Raji (cell line): ENCODE data around the gene MEOX1.

ENCODE experiments used
- POLR2A ChIP-seq: IDR thresholded peaks from 2 replicates; pipeline ENCODE4 v1.6.1; 2011; ENCODE audit warnings: low read depth, low read length, control low read depth; ENCODE audit not compliant: insufficient read depth

MEOX1 gene

GRCh38 chr17:43690624-43691316 lies 29.0 kb upstream of the MEOX1 start:
- no peak for TF ChIP-seq POLR2A

GRCh38 chr17:43689814-43690213 lies 28.1 kb upstream of the MEOX1 start:
- TF ChIP-seq POLR2A: no peak

GRCh38 chr17:43689131-43689530 lies 27.4 kb upstream of the MEOX1 start:
- no peak for TF ChIP-seq POLR2A

GRCh38 chr17:43683928-43684653 lies 22.4 kb upstream of the MEOX1 start:
- no peak for TF ChIP-seq POLR2A

GRCh38 chr17:43680461-43680860 lies 18.7 kb upstream of the MEOX1 start:
- no peak for TF ChIP-seq POLR2A

GRCh38 chr17:43679911-43680310 lies 18.2 kb upstream of the MEOX1 start:
- no peak for TF ChIP-seq POLR2A

GRCh38 chr17:43679401-43679800 lies 17.7 kb upstream of the MEOX1 start:
- no peak for TF ChIP-seq POLR2A

- no peak for TF ChIP-seq POLR2A
Observed at GRCh38 chr17:43676471-43676870, 14.7 kb upstream of the MEOX1 start.

GRCh38 chr17:43674394-43674793 lies 12.7 kb upstream of the MEOX1 start:
- no peak for TF ChIP-seq POLR2A

- no peak for TF ChIP-seq POLR2A
Observed at GRCh38 chr17:43673516-43674323, 12.0 kb upstream of the MEOX1 start.

- TF ChIP-seq POLR2A: no peak
Observed at GRCh38 chr17:43671755-43672519, 10.2 kb upstream of the MEOX1 start.

GRCh38 chr17:43671031-43671692 lies 9.4 kb upstream of the MEOX1 start:
- no peak for TF ChIP-seq POLR2A

GRCh38 chr17:43670645-43671030 lies 8.9 kb upstream of the MEOX1 start:
- TF ChIP-seq POLR2A: no peak

- TF ChIP-seq POLR2A: no peak
Observed at GRCh38 chr17:43669971-43670644, 8.4 kb upstream of the MEOX1 start.
